NCI-H2029 treated with DMSO at 0.1 percent for 48 hours (cell line): ENCODE results near the gene UCK2.

Source experiments
- DNase-seq: peaks from one replicate; lab custom pipeline; 2025; lab: John Stamatoyannopoulos, UW

The UCK2 gene

DNA sequence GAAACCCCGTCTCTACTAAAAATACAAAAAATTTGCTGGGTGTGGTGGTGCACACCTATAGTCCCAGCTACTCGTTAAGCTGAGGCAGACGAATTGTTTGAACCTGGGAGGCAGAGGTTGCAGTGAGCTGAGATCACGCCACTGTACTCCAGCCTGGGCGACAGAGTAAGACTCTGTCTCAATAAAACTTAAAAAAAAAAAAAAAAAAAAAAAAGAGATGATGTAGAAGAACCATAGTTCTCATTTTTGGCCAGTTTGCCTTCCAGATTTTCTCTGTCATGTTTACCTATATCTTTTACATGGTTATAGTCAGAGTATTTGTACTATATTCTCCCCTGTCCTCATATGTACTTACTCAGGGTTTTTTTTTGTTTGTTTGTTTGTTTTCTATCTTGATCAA lies 53.6 kb downstream of the UCK2 start:
- no peak for DNase-seq

DNA sequence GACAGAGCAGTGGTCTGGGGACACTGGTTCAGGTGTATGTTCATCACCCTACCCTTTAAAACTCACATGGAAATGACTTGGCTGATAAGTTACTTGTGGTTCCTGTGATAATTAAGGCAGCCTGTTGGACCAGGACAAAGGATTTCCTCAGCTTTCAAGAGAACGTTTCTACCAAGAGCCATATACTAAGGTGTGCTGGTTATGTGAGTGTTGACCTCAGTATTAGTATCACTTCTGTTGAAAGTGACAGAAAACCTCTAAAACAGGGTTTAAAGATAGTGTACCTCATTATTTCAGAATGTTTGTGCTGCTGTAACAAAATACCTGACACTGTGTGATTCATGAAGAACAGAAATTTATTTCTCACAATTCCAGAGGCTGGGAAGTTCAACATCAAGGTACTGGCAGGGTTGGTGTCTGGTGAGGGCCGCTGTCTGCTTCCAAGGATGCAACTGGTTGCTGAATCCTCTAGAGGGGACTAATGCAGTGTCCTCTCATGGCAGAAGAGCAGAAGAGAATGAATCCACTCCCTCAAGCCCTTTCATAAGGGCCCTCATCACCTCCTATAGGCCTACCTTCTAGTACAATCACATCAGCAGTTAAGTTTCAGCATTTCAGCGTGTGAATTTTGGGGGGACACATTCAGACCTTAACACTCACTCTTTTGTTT lies 54.9 kb downstream of the UCK2 start:
- no peak for DNase-seq

DNA sequence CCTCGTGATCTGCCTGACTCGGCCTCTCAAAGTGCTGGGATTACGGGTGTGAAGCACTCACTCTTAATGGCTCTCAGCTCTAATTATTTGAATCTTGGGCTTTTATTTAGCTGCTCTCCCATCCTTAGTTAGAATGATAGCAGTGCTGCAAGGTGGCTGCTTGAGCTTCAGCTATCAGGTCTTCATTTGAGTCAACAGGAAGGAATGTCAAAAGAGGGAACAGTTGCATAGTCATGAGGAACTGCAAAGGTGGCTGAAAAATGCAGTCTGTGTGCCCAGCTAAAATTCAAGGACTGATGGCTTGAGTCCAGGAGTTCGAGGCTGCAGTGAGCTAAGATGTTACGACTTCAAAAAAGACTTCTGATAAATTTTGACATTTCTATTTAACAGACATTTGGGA lies 55.6 kb downstream of the UCK2 start:
- no peak for DNase-seq

DNA sequence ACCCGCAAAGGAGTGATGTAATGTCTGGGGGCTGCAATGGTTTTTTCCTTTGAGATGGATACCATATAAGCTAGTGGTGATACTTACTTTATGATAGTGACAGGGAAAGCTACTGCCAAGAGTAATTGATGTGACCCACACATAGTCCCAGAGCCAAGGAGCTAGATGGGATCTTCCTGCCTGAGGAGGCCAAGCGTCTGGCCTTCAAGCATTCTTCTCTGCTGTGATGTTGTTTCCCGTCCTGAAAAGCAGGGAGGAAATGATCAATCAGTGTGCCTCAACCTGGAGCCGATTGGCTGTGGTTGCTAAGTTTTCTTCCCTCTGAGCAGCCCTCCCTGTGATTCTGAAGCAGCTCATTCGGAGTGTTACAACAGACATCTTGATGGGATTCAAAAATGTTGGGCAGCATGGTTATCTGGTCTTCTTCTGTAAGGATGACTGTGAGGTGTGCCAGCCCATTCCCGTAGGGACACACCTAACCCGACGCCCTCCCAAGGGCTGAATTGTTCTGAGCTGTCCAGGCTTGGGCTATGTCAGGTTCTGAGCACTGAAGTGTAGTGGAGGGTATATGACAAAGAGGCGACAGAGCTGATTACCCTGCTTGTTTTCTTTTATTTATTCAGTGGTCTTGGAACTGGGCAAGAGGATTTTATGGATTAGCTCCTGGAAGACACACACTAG lies 56.7 kb downstream of the UCK2 start:
- no peak for DNase-seq

DNA sequence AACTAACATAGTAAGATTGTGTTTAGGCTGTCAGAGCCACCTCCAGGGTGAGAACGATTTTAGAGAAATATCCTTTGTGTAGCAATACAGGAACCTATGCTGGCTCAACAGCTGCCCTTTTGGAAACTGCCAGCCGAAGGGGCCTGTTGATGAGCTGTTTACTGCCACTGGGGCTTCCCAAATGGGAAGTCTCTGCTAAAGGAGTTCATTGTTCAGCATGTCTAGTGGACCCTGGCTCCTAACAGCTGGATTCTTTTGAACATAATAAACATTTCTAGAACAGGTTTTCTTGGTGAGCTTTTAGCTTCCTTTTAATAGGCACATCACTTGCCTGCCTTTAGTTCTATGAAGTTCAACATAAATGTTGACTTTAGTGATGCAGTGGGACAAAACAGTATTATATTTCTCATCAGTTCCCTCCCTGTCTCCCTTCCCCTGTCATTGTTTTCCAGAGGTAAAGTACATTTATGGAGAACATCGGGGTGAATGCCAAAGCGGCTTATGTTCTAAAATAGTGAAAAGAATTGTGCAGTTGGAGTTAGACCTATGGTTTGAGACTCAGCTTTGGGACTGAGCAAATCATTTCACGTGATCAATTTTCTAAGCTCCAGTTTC lies 57.4 kb downstream of the UCK2 start:
- no peak for DNase-seq

DNA sequence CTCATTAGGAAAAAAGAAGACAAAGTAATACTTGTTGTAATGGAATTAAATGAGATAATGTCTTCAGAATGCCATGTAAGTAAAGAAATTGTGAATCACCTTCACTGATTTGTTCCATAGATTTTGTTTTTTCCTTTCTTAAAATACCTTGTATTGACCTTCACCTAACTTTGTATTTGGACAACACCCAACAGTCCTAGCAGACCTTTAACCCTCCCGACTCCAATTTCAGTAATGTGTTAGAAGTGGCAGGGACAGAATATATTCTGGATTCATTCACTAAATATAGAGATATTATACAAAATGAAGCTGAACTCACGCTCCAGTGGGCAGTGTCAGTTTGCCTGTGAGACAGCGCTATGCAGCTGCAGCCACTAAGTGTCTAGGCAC lies 57.9 kb downstream of the UCK2 start:
- no peak for DNase-seq

DNA sequence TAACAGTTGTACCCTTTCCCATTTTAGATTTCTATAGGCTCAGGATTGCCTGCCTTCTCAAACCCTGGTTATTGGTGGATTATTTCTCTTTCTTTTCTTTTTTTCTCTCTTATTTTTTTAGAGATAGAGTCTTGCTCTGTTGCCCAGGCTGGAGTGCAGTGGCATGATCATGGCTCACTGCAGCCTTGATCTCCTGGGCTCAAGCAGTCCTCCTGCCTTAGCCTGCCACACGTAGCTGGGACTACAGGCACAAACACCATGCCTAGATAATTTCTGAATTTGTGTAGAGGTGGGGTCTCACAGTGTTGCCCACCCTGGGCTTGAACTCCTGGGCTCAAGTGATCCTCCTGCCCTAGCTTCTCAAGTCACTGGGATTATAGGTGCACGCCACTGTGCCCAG lies 58.8 kb downstream of the UCK2 start:
- no peak for DNase-seq

DNA sequence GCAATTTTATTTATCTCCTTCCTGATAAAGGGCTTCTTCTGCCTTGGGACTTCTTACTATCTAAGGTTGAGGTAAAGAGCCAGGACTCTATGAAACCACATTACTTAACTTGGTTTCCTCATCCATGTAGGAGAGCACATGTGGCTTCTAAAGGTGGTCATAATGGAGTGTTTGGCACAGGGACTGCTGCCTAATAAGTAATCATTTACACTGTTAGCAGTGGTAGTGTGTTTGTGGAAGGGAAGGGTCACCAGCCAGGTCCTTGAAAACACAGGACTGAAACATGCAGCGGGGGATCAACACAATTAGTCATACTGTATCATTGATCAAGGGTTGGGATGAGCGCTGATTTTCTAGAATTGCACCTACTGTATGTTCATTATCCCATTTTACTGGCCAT lies 59.6 kb downstream of the UCK2 start:
- DNase-seq: no peak

DNA sequence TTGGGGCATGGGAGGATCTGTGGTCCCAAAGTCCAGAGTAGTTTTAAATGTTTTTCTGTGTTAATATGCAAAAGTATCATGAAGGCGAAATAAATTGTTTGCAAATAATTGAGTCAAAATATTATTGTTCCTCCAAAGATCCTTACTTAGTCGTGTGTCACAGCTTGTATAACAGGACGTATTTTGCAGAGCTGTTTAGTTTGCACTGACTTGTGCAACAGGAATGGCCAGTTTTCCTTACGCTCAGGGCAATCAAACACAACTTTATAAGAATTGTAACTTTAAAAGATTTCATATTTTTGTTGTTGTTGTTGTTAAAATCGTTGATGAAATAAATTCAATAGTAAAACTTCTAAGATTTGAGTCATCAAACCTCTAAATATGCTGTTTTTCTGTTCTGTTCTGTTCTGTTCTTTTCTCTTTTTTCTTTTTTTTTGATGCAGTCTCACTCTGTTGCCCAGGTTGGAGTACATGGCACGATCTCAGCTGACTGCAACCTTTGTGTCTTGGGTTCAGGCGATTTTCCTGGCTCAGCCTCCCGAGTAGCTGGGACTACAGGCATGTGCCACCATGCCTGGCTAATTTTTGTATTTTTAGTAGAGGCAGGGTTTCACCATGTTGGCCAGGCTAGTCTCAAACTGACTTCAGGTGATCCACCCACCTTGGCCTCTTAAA lies 60.6 kb downstream of the UCK2 start:
- no peak for DNase-seq

DNA sequence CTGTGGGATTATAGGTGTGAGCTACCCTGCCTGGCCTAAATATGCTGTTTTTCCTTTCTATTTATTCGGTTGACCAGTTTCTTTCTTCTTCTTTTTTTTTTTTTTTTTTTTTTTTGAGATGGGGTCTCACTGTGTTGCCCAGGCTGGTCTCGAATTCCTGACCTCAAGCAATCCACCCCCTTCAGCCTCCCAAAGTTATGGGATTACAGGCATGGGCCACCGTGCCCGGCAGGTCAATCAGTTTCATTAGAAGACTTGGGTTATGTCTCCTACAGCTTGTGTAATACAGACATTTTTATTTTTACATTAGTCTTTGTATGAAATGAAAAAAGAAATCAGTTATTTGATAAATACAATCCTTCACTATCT lies 61.1 kb downstream of the UCK2 start:
- DNase-seq: no peak

DNA sequence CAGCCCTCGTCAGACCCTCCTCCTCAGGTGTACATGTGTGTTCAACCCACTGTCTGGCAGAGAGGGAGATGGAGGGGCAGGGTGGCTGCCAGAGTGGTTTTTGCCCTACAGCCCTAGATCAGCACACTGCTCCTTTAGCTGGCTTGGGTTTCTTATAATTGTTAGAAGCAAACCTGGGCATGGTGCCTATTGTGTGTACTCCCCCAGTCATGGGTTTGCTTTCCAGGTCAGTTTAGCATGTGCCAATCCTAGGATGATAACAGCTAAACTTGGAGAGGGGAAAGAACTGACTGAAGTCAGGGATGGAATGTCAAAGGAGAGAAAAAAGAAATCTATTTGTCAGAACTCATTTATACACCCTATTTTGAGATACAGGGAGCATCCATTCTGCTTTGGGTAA lies 63.3 kb downstream of the UCK2 start:
- DNase-seq: no peak

DNA sequence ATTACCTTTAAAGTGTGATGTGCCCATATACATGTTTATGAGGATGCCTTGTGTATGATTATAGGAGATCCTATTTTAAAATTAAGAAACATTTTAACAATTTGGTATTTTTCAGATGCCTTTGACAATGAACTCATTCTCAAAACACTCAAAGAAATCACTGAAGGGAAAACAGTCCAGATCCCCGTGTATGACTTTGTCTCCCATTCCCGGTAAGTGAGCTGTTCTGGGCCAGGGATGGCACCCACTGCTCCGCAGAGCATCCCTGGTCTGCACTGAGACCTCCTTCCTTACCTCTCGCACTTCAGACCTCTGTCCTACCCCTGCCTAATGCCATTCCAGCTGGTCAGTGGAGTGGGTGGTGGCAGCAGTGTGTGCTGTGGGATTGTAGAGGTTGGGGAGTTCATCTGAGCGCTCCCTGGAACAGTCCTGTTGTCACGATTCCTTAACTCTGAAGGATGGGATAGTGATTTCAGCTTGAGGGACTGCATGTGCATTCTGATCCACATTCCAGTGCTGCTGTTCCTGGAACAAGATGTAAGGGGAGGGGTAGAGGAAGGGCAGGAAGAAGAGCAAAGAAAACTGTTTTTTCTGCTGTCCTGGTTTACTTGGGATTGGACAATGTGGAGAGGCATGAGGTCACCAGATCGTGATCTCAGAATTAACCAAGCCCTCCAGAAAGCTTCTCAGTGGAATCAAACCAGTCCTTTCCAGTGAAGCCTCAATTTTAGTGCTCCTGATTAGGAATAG lies 63.9 kb downstream of the UCK2 start:
- DNase-seq: no peak

DNA sequence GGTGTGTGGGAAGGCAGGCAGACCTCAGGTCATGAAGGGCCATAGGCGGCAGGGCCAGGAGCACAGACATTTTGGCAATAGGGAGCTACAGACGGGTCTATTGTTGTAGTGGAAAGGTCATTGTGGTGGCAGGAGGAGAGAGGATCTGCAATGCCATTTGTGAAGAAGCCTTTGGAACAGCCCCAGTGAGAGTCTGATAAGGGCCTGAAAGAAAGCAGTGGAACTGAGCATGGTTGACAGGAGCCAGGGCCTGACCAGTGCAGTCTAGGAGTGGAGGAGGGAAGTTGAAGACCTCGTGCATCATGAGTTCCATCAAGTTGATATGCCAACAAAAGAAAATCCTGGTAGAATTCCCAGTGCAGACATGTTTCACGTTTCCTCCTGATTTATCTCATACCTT lies 65.5 kb downstream of the UCK2 start:
- no peak for DNase-seq

DNA sequence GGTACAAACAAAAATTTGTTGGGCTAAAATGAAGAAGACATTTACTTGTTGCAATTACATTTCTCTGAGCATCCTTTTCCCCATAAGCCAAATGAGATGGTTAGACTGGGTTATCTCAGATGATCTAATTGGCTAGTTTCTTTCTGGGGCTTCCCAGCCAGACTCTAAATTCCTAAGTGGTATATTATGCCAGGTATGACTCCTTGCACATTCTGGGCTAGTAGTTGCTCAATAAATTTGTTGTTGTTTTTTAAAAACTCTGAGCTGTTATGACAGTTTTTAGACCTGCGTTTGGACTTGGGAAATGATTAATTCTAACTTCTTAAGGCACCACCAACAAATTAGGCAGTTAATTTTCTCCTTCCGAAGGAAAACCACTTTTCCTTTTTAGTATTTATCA lies 66.1 kb downstream of the UCK2 start:
- no peak for DNase-seq

DNA sequence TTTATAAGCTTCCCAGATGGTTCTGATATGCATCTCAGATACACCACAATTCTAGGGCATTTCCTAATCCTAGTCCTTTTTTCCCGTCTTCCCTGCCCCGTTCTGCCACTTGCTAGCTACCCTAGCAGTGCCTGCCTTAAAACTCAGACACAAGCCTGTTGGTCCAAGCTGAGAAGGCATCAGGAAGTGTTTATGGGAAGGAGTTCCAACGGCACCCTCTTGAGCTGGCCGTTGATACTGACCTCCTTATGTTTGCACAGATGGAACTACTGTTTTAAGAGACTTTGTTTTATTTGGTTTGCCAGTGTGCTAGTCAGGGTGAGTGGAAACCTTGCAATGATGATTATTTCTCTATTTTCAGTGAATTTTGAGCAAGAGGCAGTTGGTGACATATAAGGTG lies 67.2 kb downstream of the UCK2 start:
- DNase-seq: no peak

DNA sequence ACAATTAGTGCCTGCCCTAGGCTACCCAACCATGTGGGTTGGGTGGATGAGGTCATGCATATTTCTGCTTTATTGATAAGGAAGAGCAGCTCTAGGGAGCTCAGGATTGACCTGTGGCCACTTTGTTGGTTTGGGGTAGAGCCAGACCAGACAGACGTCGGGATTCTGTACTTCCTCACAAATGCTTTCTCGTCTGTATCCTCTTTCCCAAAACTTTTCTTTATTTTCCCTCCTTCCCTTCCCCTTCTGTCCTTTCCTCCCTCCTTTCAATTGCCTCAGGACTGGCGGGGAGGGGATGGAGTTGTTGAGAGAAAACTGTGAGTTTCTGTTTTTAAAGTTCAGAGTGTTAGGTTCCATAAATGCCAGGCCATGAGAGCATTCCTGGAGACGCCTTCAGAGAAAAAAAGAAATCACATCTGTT lies 68.0 kb downstream of the UCK2 start:
- no peak for DNase-seq

DNA sequence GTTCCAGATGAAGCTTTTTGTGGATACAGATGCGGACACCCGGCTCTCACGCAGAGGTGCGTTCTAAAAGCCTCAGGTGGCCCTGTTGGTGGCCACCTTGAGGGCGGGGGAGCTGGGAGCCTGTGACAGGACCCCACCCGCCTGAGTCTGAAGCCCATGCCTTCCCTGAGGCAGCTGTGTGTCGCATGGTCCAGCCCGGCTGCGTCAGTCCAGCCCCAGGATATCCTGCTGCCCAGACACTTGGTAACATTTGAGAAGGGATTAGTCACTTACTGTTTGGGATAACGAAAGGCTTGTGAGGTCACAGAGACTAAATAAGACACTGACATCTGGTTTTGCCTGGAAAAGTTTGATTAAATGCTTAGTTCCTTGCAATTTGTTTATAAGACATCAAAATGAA lies 68.9 kb downstream of the UCK2 start:
- DNase-seq: no peak

DNA sequence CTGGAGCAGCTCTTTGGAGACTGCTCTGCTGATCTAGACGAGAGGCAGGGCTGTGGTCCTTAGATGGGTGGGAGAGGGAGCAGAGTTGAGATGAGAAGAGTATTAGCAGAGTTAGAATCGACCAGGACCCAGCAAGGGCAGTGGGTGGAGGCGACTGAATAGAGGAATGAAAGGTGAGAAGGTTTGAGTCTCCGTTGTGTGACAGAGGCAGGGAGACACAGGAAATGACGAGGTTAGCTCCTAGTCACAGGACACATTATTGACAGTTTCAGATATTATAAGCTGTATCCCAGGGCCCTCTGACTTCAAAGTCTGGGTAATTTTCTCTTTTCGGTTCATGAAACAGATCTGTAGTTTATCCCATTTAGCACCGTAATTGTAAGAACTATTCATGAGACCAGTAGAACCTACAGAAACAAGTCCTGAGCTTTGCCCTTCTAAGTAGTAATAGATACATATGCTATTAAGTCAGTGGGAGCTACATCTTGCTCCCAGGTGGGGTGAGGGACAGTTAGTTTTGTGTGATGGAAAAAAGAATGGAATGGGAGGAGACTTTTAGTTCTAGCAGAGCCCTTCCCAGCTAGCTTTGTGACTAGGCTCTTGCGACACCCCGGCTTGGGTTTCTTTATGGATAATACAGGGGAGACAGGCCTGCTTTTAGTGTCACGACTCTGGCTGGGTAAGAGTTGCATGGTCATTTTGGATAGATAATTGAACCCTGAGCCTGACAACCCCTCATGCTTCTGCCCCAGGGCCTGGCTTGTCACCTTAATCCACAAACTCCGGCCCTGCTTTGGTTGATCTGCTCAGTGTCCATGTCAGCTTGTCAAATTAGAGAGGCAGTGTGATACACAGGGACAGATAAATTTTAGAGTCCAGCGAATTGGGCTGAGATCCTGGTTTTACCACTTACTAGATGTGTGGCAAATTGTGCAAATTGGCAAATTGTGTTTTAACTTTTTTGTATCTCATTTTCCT lies 70.2 kb downstream of the UCK2 start:
- no peak for DNase-seq

DNA sequence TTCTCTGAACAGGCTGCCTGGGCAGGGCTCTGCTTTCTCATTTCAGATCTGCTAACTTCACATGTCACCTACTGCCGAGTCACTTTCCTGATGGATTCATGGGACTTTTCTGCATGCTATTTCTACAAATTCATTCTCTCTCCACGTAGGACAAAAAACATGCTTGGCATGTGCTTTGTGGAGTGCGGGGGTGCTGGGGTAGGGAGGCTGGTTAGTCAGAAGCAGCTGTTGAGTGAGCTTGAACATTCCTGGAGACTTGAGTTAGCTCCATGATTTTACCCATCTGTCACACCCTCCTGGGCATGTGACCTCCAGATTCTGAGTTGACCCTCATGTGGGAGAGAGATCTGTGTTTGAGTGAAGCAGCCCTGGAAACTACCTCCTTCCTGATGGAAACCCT lies 71.4 kb downstream of the UCK2 start:
- no peak for DNase-seq

DNA sequence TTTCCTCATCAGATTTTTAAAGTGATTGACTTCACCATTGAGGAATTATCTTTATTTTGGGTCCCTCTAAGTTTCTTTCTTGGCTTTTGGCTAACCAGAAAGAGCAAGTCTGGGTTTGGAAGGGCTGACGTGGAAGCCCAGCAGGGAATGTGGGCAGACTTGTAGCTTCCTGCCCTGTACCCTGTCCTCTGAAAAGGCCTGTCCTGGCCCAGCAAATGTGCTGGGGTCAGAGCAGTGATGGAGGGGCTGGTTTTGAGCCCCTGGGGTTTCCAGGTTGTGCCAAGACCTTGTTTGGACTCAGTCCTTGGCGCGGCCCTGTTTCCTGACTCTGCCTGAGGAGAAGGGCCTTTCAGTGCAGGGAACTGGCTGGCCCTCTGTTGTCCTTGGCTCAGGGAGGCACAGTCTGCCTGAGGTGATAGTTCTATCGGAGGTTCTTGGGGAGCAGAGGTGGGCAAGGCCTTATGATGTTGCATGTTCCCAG lies 72.1 kb downstream of the UCK2 start:
- no peak for DNase-seq
